Renal cortex interstitium (tissue), 11 donors: ENCODE data around the gene ARF3. TPM values are rescaled to one million over a fixed set of nuclear protein-coding genes. Genes with fewer than 3 reads are reported as not detected.

Experiments
- DNase-seq, 11 donors: peaks; one replicate each; pipeline ENCODE4 v3.0.0-alpha.2; 2013; ENCODE audit warnings: low read depth in 9 of 11, low spot score in 4 of 11; ENCODE audit errors: extremely low read depth in 1 of 11
- polyA plus RNA-seq, 3 donors: library from polyadenylated mRNA; unstranded; fragments of 120-200 nt; gene quantifications; one replicate each; pipeline ENCODE4 v1.2.1, GENCODE V29; 2013; ENCODE audit not compliant: insufficient read length in 3 of 3

ARF3 gene
- polyA plus RNA-seq, 3 donors: 124 to 132 (median 130) TPM

DNA sequence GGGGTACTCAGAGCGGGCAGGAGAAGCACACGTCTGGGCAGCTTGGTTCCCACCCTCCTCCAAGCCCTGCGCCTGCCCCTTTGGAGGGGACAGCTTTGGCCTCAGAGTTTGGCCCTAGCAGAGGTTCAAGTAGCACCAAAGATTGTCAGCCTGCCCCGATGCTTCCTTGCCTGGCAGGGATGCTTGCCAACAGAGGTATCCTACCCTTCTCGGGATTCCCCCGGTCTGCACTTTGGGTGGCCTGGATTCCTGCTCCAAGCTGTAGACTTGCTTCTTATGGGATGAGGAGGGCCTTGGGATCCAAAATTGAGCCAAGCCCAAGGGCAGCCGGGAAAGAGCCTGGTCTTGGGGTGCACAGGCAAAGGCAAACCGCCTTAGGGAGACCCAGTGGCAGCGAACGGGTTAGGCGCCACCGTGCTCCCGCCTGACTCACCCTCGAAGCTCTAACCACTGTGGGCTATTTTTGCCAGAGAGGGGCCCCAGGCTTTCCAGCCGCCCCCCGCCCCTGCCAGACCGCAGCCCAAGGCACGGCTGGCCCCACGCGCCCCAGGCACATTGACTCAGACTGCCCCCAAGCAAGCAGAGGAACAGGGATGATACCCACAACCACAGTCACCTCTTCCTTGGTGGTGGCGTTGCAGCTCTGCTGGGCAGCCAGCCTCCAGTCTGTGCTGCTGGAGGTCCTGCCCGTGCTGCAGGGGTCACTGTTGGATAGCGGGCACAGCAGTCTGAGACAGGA lies 15.1 kb upstream of the ARF3 start:
- DNase-seq: no peak

DNA sequence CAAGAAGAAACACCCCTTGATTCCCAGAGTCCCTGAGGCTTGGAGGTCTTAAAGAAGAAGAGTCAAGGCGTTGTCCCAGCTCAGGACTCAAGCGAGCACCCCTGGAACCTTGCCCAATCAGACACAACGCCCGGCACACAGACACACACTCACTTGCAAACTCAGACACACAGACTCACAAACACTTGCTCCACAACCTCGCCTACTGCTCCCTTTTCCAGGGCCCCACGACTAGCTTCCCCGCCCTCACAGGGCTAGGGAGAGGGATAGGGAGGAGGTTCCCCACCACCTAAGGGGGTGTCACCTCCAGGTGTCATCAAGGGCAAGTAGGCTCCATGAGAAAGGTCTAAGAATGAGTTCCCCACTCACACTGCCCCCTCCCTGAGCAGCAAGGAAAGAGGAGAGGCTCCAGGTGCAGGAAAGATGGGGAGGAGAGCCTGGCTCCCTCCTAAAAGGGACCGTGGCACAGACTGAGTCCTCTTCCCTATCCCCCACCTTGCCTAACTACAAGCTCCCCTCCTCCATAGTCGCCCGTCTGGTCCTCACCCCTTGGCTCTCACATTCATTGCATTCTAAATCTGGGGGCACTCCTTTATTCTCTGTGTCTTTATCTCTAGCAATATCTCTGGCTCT lies 13.5 kb upstream of the ARF3 start:
- DNase-seq: no peak

DNA sequence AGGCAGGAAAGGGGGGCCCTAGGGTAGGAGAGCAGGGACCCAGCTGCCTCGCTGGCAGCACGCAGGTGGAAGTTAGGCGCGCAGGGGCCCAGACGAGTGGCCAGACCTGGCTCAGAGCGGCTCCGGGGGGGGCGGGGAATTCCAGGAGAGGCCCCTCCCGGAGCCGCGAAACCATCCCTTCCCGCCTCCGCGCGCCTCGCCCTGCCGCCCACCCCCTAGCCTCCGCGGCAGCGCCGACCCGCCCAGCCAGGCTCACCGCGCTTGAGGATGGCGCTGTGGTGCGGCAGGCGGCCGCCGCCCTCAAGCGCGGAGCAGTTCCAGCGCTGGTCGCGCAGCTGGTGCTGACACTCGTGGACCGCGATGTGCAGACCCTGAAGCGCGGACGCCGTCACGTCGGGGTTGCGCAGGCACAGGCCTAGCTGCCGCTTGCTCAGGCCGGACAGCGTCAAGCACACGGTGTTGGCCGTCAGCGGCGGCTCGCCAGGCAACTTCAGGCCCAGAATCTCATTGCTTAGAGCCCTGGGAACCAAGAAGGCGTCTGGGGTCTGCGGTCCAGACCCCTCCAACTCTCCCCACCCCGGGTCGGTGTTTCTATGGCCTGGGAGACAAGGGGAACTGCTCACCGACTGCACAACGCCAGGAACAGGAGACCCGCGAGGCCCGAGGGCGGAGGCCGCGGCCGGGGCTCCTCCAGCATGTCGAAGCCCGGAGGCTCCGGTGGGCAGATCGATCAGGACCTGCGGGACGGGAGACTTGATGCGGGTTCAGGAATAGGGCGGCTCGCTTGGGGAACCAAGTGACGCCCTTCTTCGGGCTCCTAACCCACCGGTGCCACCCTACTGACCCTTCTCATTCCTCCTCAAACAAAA lies 12.8 kb upstream of the ARF3 start:
- DNase-seq: no peak

DNA sequence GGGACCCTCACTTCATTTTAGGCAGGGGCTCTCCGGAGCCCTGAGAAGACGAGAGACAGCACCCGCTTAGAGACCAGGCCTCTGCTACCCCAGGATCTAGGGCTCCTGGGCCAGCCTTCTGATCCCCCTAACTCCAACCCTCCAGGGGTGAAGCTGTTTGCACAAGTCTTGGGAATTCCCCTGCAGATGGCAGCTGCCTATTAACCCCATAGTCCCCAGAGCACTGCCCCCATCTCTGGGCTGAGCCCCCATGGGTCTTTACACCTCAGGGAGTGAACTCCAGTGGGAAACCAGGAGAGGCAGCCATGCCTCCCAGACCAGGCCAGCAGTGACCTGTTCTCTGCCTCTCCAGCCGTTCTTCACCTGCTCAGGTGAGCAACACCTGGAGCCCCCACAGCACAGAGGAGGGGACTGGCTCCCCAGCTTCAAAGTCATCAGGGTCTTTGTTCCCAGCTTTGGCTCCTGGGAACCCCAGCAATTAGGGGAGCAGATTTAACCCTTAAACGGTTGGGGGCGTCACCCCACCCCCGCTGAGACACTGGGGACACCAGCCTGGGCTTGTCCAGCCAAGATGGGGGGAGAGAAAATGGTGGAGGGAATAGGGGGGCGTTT lies 12.0 kb upstream of the ARF3 start:
- no peak for DNase-seq

DNA sequence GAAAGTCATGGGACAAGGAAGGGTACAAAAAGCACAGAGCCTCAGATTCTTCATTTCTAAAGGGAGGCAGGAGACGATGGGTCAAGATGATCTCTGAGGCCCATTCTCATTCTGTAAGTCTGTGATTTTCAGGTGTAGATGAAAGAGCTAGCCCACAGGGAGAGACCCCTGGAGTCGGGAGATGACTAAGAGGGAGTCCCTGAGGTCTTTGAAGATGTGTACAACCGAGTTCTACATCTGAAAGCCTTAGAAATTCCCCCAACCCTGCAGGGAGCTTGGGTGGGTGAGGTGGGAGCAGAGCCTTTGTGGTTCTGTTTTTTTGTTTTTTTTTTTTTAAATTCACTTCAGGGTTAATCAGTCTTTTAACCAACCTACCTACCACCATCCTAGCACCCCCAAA lies 11.2 kb upstream of the ARF3 start:
- no peak for DNase-seq

DNA sequence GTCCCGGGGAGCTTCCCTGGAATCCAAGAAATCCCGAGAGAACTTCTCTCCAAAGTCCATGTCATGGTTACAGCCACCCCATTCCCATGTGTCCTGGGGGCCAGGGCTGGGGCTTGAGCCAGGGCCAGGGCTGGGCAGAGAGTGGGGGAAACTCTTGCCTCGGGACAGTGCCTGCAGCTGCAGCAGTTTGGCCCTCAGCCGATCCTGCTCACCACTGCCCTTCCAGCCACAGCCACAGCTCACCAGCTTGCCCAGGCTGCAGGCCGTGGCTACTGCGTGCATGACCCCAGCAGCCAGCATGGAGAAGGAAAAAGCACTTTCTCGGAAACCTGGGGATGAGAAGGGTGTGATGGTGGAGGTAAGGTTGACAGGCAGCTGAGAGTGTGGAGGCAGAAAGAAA lies 10.7 kb upstream of the ARF3 start:
- DNase-seq: no peak

DNA sequence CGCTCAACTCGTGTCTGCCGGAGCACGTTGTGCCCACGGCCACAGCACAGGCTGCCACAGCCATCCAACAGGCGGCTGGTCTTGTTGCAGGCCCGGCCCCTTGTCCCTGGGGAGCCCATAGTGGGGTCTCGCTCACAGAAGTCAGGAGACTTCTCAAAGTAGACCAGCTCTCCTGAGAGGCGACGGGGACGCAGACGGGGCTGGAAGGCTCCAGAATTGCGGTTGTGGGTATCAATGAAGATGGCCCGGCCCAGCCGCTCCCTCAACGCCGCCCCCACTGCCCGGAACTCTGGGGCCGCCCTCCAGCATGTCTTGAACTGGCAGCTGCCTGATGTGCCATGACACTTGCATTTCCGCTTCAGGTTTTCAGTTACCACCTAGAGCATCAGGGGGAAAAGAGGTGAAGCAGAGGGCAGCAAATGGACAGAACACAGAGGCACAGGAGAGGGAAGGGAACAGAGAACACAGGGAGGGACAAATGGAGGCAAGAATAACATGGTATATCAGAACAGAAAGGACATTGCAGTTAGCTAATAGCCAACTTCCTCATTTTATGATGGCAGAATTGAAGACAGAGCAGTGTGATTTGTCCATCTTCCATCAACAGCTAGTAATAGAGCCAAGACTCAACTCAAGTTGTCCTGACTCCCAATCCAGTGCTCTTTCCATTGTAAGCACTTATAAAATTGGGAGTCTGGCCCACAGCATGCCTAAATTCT lies 9.0 kb upstream of the ARF3 start:
- DNase-seq: no peak

DNA sequence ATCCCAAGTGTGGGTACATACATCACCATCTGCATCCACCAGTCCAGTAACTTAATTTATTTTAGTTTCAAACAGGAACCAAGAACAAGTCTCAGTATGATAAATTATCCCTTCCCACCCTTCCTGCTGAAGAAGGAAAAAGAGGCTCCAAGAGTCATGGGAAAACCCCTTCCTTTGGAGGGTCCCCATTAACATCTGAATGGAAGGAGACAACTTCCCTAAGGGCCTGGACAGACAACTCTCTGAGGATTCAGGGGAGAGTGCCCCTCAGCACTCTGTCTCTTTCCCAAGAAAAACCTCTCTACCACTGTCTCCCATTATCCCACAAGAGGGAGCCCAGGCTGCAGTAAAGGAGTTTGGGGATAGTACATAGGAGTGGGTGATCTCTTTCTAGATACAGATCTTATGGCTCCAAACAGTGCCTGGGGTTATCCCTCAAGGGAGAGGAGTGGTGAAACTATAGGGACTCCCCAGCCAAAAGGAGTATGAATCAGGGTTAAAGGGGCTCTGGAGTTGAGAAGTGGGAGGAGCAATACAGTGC lies 8.1 kb upstream of the ARF3 start:
- no peak for DNase-seq

DNA sequence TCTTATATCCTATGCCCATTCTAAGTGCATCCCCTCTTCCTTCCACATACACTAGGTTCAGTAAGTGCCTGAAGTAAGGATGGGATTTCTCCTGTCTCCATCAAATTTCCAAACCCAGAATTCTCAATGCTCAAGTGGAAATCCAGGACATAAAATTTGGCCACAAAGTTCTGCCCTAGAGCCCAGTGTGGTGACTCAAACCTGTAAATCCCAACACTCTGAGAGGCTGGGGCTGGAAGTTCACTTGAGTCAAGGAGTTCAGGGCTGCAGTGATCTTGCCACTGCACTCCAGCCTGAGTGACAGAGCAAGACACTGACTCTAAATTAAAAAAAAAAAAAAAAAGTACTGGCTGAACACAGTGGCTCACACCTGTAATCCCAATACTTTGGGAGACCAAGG lies 4.5 kb upstream of the ARF3 start:
- DNase-seq: no peak

DNA sequence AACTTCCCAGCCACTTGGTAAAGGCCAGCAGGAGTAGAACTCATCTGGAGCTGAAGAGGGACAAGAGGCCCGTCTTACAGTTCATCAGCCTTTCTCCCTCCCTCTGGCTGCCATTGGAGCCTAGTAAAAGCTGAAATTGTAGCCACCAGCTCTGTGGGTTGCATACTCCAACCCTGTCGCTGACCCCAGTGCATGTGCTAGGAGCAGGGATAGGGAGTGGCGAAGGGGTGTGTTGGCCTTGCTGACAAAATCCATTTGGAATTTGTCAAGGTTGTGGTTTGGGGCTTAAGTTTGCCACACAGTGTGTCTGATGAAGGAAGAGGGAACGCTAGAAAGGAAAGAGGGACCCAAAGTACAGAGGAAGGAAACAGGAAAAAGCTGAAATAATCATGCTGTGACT lies 4.0 kb upstream of the ARF3 start:
- DNase-seq: no peak

DNA sequence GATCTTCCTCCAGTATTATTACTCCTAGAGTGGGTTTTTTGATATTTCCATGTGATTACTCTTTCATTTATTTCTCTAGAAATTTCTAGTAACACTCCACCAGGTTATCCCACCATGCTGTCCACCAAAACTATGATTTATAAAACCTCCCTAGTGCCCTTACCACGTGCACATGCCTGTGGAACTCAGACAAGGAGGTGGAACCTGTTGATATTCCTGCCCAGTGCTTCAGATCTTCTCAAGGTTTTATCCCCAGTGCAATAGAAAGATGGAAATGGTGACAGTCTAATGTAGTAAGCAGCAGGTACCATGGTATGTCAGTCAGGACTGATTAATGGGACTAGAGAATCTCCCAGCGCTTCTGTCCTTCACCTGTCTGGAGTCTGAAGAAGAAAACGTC lies 3.5 kb upstream of the ARF3 start:
- DNase-seq: no peak

DNA sequence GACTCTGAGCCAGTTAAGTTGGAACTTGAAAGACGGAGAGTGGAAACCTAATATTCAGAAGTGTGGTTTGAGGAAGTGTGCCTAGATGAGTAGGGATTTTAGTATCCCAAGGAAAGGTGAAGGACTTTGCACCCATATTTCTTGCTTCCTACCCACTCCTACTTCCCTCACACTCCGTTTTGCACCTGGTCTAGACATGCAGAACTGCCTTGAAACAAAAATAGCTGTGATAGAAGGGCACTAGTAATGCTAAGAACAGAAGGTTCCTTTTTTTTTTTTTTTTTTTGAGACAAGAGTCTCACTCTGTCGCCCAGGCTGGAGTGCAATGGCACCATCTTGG lies 732 bp upstream of the ARF3 start:
- no peak for DNase-seq

DNA sequence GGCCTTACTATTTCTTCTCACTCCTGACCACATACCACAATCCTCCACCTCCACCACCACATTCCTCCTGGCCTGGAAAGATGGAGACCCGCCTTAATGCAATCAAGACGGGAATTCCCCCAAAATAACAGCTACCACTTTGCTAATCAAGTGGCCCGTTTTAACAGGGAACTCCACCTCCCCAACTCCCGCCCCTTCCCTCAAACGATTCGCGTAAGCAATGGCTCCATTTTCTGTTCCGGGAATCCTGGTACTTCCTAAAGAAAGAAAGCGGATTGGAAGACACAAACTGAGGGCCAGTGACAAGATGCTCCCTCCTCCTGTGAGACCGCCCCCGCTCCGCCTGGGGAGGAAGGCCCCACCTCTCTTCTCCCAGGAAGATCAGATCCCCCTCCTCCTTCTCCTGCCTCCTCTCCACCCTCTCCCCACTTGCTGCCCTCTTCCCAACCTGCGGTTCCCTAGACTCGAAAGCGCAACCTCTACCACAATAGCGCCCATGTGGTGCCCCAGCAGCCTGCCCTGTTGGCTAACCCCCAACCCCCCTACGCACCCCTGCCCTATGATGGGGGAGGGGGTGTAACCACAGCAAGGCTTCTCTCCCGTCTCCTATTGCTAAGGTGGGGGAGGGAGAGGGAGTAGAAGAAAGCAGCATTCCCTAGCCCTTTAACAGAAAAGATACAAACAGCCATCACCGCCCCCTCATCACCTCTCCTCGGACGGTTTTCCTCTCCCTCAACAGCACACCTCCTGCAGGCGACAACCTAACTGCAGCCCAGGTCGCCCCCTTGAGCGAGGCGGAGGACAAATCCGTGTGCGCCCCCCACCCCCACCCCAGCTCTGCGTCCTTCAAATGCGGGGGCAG lies 777 bp downstream of the ARF3 start:
- peak in 10 of 11 donors; percentile 74 to 91 (median 82) for DNase-seq

DNA sequence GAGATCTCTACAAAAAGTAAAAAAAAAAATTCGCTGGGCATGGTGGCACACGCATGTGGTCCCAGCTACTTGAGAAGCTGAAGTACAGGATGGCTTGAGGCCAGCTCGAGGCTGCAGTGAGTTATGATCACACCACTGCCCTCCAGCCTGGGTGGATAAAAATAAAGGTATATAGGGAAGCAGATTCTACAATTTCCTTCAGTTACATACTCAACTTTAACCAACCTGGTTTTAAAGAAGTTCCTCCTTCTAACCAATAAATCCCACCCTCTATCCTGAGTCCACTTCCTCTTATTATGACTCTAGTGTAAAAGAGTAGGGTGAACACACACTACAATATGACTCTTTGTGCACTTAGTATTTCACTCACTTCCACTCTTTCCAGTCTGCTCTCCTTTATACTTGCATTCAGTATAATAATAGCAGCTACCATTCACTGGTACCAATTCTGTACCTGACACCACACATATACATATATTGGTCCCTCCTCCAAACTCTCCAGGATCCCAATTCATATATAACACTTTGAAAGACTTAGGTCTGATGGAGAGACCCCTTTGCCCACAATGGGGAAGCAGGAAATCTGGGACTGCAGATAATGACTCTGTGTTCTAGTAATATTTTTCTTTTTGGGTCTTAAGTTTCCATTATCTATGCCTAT lies 2.3 kb downstream of the ARF3 start:
- DNase-seq: no peak

DNA sequence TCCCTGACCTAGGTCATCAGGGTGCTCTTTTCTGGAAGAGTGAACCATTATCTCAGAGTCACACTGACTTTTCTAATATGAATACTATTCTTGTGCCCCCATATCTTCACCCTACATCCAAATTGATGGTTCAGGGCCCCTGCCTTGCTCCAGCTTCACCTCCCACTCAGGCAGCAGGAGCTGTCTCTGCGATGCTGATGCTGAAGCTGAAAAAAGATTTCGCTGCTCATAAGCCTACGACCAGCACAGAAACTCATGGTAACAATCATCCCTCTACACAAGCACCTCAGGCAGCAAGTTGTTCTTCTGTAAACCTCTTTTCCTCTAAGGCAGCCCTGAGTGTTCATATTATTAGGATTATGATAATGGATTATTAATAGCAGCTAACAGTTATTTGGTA lies 3.2 kb downstream of the ARF3 start:
- DNase-seq: no peak

DNA sequence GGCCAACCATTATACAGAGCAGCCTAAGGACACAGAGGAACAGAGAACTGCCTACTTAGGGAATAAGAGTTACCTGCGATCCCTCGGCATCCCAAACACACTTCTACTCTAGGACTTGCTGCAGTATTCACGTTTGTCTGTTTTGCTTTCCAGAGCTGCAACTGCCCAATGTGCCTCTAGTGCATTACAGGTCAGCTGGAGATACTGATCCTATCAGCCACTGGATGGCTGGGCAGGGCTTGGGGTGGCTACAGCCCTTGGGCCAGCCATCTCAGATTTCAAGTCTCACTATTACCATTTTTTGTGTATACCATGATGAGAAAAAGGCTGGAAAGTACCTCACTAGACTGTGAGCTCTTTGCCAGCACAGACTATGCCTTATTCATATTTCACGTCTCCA lies 4.6 kb downstream of the ARF3 start:
- no peak for DNase-seq

DNA sequence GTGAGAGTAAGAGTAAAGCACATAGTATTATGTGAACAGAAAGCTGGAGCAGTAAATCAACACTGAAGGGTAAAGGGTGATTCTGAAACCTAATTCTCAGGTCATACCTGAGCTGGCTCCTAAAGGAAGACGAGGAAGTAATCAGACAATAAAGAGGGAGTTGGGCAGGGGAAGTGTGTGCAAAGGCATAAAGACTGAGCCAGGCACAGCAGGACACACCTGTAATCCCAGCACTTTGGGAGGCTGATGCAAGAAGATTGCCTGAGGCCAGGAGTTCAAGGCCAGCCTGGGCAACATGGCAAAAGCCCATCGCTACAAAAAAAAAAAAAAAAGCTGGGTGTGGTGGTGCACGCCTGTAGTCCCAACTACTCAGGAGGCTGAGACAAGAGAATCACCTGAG lies 9.6 kb downstream of the ARF3 start:
- no peak for DNase-seq

DNA sequence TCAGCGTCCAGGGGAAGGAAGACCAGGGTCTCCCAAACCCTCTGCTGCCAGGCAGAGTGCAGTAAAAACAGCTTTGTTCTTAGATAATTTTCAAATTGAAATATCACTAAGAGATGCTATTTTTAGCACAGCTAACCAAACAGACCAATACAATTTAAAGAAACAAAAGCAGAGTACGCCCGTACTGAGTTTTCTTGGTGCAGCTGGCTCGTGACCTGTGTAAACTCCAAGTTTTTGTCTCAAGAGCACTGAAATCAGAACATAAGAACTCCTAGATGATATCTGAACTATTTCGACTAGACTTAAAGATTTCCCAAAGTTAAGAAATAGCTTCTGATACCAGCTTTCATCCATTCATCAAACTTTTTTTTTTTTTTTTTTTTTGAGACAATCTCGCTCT lies 10.3 kb downstream of the ARF3 start:
- no peak for DNase-seq
